GM10266 (cell line): Measurements from ENCODE around the gene GON7.

Experiments used
- DNase-seq: peaks from one replicate; pipeline ENCODE4 v3.0.0; 2012; ENCODE audit errors: extremely low spot score
- CTCF ChIP-seq: IDR thresholded peaks from 2 replicates; pipeline ENCODE4 v1.5.1; 2012; ENCODE audit warnings: mild to moderate bottlenecking, low read depth; ENCODE audit not compliant: control insufficient read depth, insufficient read depth; ENCODE audit errors: missing control alignments

GON7 gene

GRCh38 chr14:93206793-93207467 is at the start of gene GON7, which contains the start of gene UBR7:
Gene GON7 (minus strand): TSS chr14:93207065. CDS start chr14:93207037, 28 bp downstream.
Gene UBR7 (plus strand): TSS chr14:93207256. CDS start chr14:93207292, 36 bp downstream.
- TF ChIP-seq CTCF: peak; percentile 39
- peak; percentile 90 for DNase-seq

GRCh38 chr14:93249128-93249831 is 42.4 kb upstream of the GON7 start:
- no peak for DNase-seq
- no peak for TF ChIP-seq CTCF

GRCh38 chr14:93246534-93246933 is 39.7 kb upstream of the GON7 start:
- no peak for DNase-seq
- TF ChIP-seq CTCF: no peak

GRCh38 chr14:93245764-93246420 is 39.0 kb upstream of the GON7 start:
- DNase-seq: no peak
- no peak for TF ChIP-seq CTCF

- DNase-seq: no peak
- TF ChIP-seq CTCF: no peak
Measured at GRCh38 chr14:93240678-93241000, 33.8 kb upstream of the GON7 start.

- no peak for DNase-seq
Measured at GRCh38 chr14:93239869-93240677, 33.2 kb upstream of the GON7 start.

More at GRCh38 chr14:93239869-93240677, 33.2 kb upstream of the GON7 start:
- TF ChIP-seq CTCF: no peak
